SK-N-SH treated with all-trans-retinoic acid at 6 μM for 48 hours (cell line): ENCODE results near the gene CCNE1.

Experiments used
- ATAC-seq: fragments of 200-7000 bp; cut with Tn5 transposase; 3 replicates; pipeline ENCODE4 v1.9.1; 2020; ENCODE audit warnings: mild to moderate bottlenecking, moderate library complexity
- ARNTL ChIP-seq: fragments of 450-650 bp; formaldehyde crosslinking; IDR thresholded peaks from 2 replicates; pipeline ENCODE4 v1.5.0; 2020; ENCODE audit warnings: low read depth, mild to moderate bottlenecking, moderate library complexity, borderline replicate concordance
- BACH2 ChIP-seq: fragments of 250-450 bp; sonication (Bioruptor Pico); IDR thresholded peaks from 2 replicates; pipeline ENCODE4 v1.9.0; 2021; ENCODE audit warnings: mild to moderate bottlenecking, borderline replicate concordance
- CSDC2 ChIP-seq: fragments of 250-450 bp; sonication (Bioruptor Pico); IDR thresholded peaks from 2 replicates; pipeline ENCODE4 v1.5.0; 2020; ENCODE audit warnings: mild to moderate bottlenecking, moderate library complexity
- CSRNP3 ChIP-seq: fragments of 250-450 bp; sonication (Bioruptor Pico); IDR thresholded peaks from 2 replicates; pipeline ENCODE4 v1.5.1; 2021; ENCODE audit warnings: mild to moderate bottlenecking, moderate library complexity
- ESRRG ChIP-seq: fragments of 250-450 bp; sonication (Bioruptor Pico); IDR thresholded peaks from 2 replicates; pipeline ENCODE4 v1.6.1; 2021; ENCODE audit warnings: mild to moderate bottlenecking
- GLIS3 ChIP-seq: fragments of 250-450 bp; sonication (Bioruptor Pico); IDR thresholded peaks from 2 replicates; pipeline ENCODE4 v1.5.0; 2020; ENCODE audit warnings: mild to moderate bottlenecking, moderate library complexity
- ISL1 ChIP-seq: fragments of 250-450 bp; sonication (Bioruptor Pico); IDR thresholded peaks from 2 replicates; pipeline ENCODE4 v2.1.2; 2022; ENCODE audit warnings: mild to moderate bottlenecking, moderate library complexity
- OSR1 ChIP-seq: fragments of 250-450 bp; sonication (Bioruptor Pico); IDR thresholded peaks from 2 replicates; pipeline ENCODE4 v1.8.0; 2022; ENCODE audit warnings: moderate library complexity, mild to moderate bottlenecking, inconsistent platforms
- POU6F1 ChIP-seq: fragments of 250-450 bp; sonication (Bioruptor Pico); IDR thresholded peaks from 2 replicates; pipeline ENCODE4 v1.8.0; 2021; ENCODE audit warnings: low read depth, mild to moderate bottlenecking, moderate library complexity, borderline replicate concordance
- PPARA ChIP-seq: fragments of 250-450 bp; sonication (Bioruptor Pico); IDR thresholded peaks from 2 replicates; pipeline ENCODE4 v1.5.0; 2020; ENCODE audit warnings: mild to moderate bottlenecking, borderline replicate concordance
- RARB ChIP-seq: fragments of 250-450 bp; sonication (Bioruptor Pico); IDR thresholded peaks from 2 replicates; pipeline ENCODE4 v1.8.0; 2021; ENCODE audit warnings: mild to moderate bottlenecking, moderate library complexity
- SNAI2 ChIP-seq: fragments of 250-450 bp; sonication (Bioruptor Pico); IDR thresholded peaks from 2 replicates; pipeline ENCODE4 v1.5.0; 2020; ENCODE audit warnings: mild to moderate bottlenecking, moderate library complexity
- TCF4 ChIP-seq: fragments of 250-450 bp; sonication (Bioruptor Pico); IDR thresholded peaks from 2 replicates; pipeline ENCODE4 v1.8.0; 2021; ENCODE audit warnings: mild to moderate bottlenecking, moderate library complexity, borderline replicate concordance
- TSHZ2 ChIP-seq: fragments of 250-450 bp; sonication (Bioruptor Pico); IDR thresholded peaks from 2 replicates; pipeline ENCODE4 v1.5.0; 2020; ENCODE audit warnings: mild to moderate bottlenecking, moderate library complexity
- ZC3H10 ChIP-seq: fragments of 250-450 bp; sonication (Bioruptor Pico); IDR thresholded peaks from 2 replicates; pipeline ENCODE4 v1.5.1; 2021; ENCODE audit warnings: mild to moderate bottlenecking, moderate library complexity
- ZFP30 ChIP-seq: fragments of 450-650 bp; formaldehyde crosslinking; IDR thresholded peaks from 2 replicates; pipeline ENCODE4 v1.5.0; 2022; ENCODE audit warnings: mild to moderate bottlenecking, moderate library complexity
- ZNF565 ChIP-seq: fragments of 450-650 bp; formaldehyde crosslinking; conservative IDR thresholded peaks from 2 replicates; pipeline ENCODE4 v1.5.0; 2020; ENCODE audit warnings: low read depth, mild to moderate bottlenecking, moderate library complexity
- ZNF70 ChIP-seq: fragments of 450-650 bp; formaldehyde crosslinking; IDR thresholded peaks from 2 replicates; pipeline ENCODE4 v1.5.0; 2020; ENCODE audit warnings: mild to moderate bottlenecking, moderate library complexity
- ZNF8 ChIP-seq: fragments of 450-650 bp; formaldehyde crosslinking; IDR thresholded peaks from 2 replicates; pipeline ENCODE4 v1.5.0; 2020; ENCODE audit warnings: mild to moderate bottlenecking, moderate library complexity

Gene CCNE1

GRCh38 chr19:29851769-29852521 is 40.2 kb downstream of the CCNE1 start:
- no peak for TF ChIP-seq TSHZ2 (CRISPR knock-in tag)
- TF ChIP-seq POU6F1 (CRISPR knock-in tag) = no peak
- no peak for TF ChIP-seq CSRNP3 (CRISPR knock-in tag)
- TF ChIP-seq ZNF70 (CRISPR knock-in tag) = no peak
- ATAC-seq = no peak

- ATAC-seq = no peak
- no peak for TF ChIP-seq ISL1 (CRISPR knock-in tag)
- TF ChIP-seq ESRRG (CRISPR knock-in tag) = no peak
- TF ChIP-seq POU6F1 (CRISPR knock-in tag) = no peak
- TF ChIP-seq ZNF8 (CRISPR knock-in tag) = no peak
- TF ChIP-seq ZC3H10 = no peak
- TF ChIP-seq BACH2 (CRISPR knock-in tag) = no peak
- TF ChIP-seq ARNTL = no peak
- TF ChIP-seq TSHZ2 (CRISPR knock-in tag) = no peak
- TF ChIP-seq SNAI2 (CRISPR knock-in tag) = no peak
- no peak for TF ChIP-seq CSRNP3 (CRISPR knock-in tag)
- no peak for TF ChIP-seq GLIS3
- TF ChIP-seq ZFP30 (CRISPR knock-in tag) = no peak
- TF ChIP-seq PPARA (CRISPR knock-in tag) = no peak
- no peak for TF ChIP-seq OSR1
- no peak for TF ChIP-seq TCF4 (CRISPR knock-in tag)
- TF ChIP-seq CSDC2 (CRISPR knock-in tag) = no peak
- TF ChIP-seq ZNF70 (CRISPR knock-in tag) = no peak
- TF ChIP-seq ZNF565 (CRISPR knock-in tag) = no peak
- TF ChIP-seq RARB (CRISPR knock-in tag) = no peak
Measured at GRCh38 chr19:29854033-29854432, 42.2 kb downstream of the CCNE1 start.
